H1 (cell line): ENCODE measurements around the gene OSBPL6. TPM values are rescaled to one million over a fixed set of nuclear protein-coding genes. Genes with fewer than 3 reads are reported as not detected.

Experiments used
- CTCF ChIA-PET: fragments of 300-600 bp; sonication (Branson Sonifier 250); formaldehyde crosslinking; loops from one replicate; lab custom pipeline; 2021; ENCODE audit not compliant: partially characterized antibody; lab: Charles Lee
- POLR2A ChIA-PET: fragments of 300-600 bp; sonication (Branson Sonifier 250); formaldehyde crosslinking; loops from one replicate; lab custom pipeline; 2021; ENCODE audit warnings: inconsistent platforms; ENCODE audit not compliant: partially characterized antibody; lab: Charles Lee
- DNase-seq, 2 experiments: peaks; one replicate each; pipeline versions ENCODE4 v3.0.0 to v3.0.0-alpha.2; 2010 to 2022; ENCODE audit warnings: low spot score in 2 of 2, low read depth in 1 of 2, mixed read lengths in 1 of 2
- FAIRE-seq: peaks from 2 replicates; lab custom pipeline; 2011; peaks lifted over from hg19 to GRCh38; lab: Jason Lieb, UNC
- H2AFZ ChIP-seq: 2 replicates; pipeline ENCODE4 v1.8.1; 2012; ENCODE audit warnings: low read length, inconsistent platforms
- H2AK5ac ChIP-seq: 2 replicates; pipeline ENCODE4 v1.6.1; 2013; ENCODE audit warnings: low read depth, low read length
- H2BK120ac ChIP-seq: replicated peaks from 2 replicates; pipeline ENCODE3; 2013; ENCODE audit warnings: low read depth, low read length, inconsistent platforms
- H2BK12ac ChIP-seq: 2 replicates; pipeline ENCODE4 v1.6.1; 2013; ENCODE audit warnings: low read depth, low read length
- H2BK15ac ChIP-seq: 2 replicates; pipeline ENCODE4 v1.6.1; 2013; ENCODE audit warnings: low read length
- H2BK20ac ChIP-seq: 2 replicates; pipeline ENCODE4 v1.6.1; 2013; ENCODE audit warnings: low read length
- H2BK5ac ChIP-seq: 2 replicates; pipeline ENCODE4 v1.6.1; 2013; ENCODE audit warnings: low read depth, low read length
- H3K14ac ChIP-seq: 2 replicates; pipeline ENCODE4 v1.6.1; 2013; ENCODE audit warnings: inconsistent platforms; ENCODE audit not compliant: insufficient read length
- H3K18ac ChIP-seq: 2 replicates; pipeline ENCODE4 v1.6.1; 2013; ENCODE audit warnings: low read length; ENCODE audit errors: extremely low read depth
- H3K23ac ChIP-seq: 2 replicates; pipeline ENCODE4 v1.6.1; 2013; ENCODE audit warnings: inconsistent platforms; ENCODE audit not compliant: insufficient read length
- H3K23me2 ChIP-seq: 2 replicates; pipeline ENCODE4 v1.6.1; 2013; ENCODE audit warnings: low read depth, low read length
- H3K27ac ChIP-seq: 2 replicates; pipeline ENCODE4 v1.6.1; 2011; ENCODE audit warnings: low read depth, low read length, inconsistent platforms
- H3K27me3 ChIP-seq, 4 experiments: replicated peaks in 1 of 4; 1 replicate in 1 of 4; 2 replicates in 3 of 4; pipeline versions ENCODE4 v1.6.1 to v1.8.1; 2011 to 2013; ENCODE audit warnings: low read length in 3 of 4, mild to moderate bottlenecking in 3 of 4, inconsistent platforms in 2 of 4, mixed read lengths in 2 of 4, moderate library complexity in 1 of 4; ENCODE audit not compliant: control insufficient read depth in 3 of 4, insufficient read depth in 3 of 4; ENCODE audit errors: extremely low read depth in 1 of 4
- H3K36me3 ChIP-seq, 4 experiments: 2 replicates each; pipeline versions ENCODE4 v1.6.1 to v1.8.1; 2011 to 2013; ENCODE audit warnings: mild to moderate bottlenecking in 4 of 4, low read length in 3 of 4, moderate library complexity in 2 of 4, control low read depth in 1 of 4, inconsistent platforms in 1 of 4; ENCODE audit not compliant: insufficient read depth in 4 of 4, control insufficient read depth in 2 of 4
- H3K4ac ChIP-seq: replicated peaks from 2 replicates; pipeline ENCODE3; 2013; ENCODE audit warnings: low read length, low read depth, mixed read lengths, inconsistent platforms; ENCODE audit not compliant: insufficient read length
- H3K4me1 ChIP-seq, 4 experiments: replicated peaks in 1 of 4; 1 replicate in 1 of 4; 2 replicates in 3 of 4; pipeline versions ENCODE4 v1.6.1 to v1.8.1; 2011 to 2013; ENCODE audit warnings: low read length in 3 of 4, inconsistent platforms in 2 of 4, mixed read lengths in 1 of 4; ENCODE audit not compliant: insufficient read depth in 4 of 4, control insufficient read depth in 3 of 4
- H3K4me2 ChIP-seq, 2 experiments: 2 replicates each; pipeline versions ENCODE4 v1.6.1 to v1.8.1; 2011 to 2013; ENCODE audit warnings: low read depth in 2 of 2, low read length in 2 of 2, control low read depth in 1 of 2, inconsistent platforms in 1 of 2, mild to moderate bottlenecking in 1 of 2; ENCODE audit not compliant: insufficient read depth in 1 of 2
- H3K4me3 ChIP-seq, 4 experiments: fragments of 200-600, 300-600 bp in 1 of 4; sonication (generic), shearing (Covaris generic), sonication (Bioruptor Twin) in 1 of 4; 2 replicates each; pipeline versions ENCODE4 v1.5.1 to v1.8.1; 2011 to 2016; ENCODE audit warnings: low read length in 4 of 4, low read depth in 3 of 4, control low read depth in 2 of 4, inconsistent platforms in 2 of 4, mild to moderate bottlenecking in 2 of 4, mixed read lengths in 1 of 4, moderate library complexity in 1 of 4; ENCODE audit not compliant: insufficient read depth in 2 of 4; ENCODE audit errors: extremely low read depth in 1 of 4
- H3K56ac ChIP-seq: replicated peaks from 2 replicates; pipeline ENCODE3; 2013; ENCODE audit warnings: low read depth, mild to moderate bottlenecking, mixed read lengths, low read length, inconsistent platforms; ENCODE audit not compliant: insufficient read length
- H3K79me1 ChIP-seq: 2 replicates; pipeline ENCODE4 v1.6.1; 2013; ENCODE audit warnings: low read depth, low read length, control low read depth
- H3K79me2 ChIP-seq, 2 experiments: 2 replicates each; pipeline versions ENCODE4 v1.6.1 to v1.8.1; 2012 to 2013; ENCODE audit warnings: low read length in 2 of 2, mild to moderate bottlenecking in 2 of 2, inconsistent platforms in 1 of 2; ENCODE audit not compliant: insufficient read depth in 2 of 2, control insufficient read depth in 1 of 2
- H3K9ac ChIP-seq, 4 experiments: replicated peaks in 1 of 4; 1 replicate in 1 of 4; 2 replicates in 3 of 4; pipeline versions ENCODE4 v1.6.1 to v1.8.1; 2011 to 2013; ENCODE audit warnings: low read depth in 3 of 4, low read length in 3 of 4, control low read depth in 2 of 4, mild to moderate bottlenecking in 2 of 4, moderate library complexity in 2 of 4, inconsistent platforms in 1 of 4; ENCODE audit errors: extremely low read depth in 1 of 4
- H3K9me3 ChIP-seq, 2 experiments: 2 replicates each; pipeline versions ENCODE4 v1.6.1 to v1.8.1; 2012 to 2013; ENCODE audit warnings: mild to moderate bottlenecking in 2 of 2, moderate library complexity in 2 of 2, control low read depth in 1 of 2, inconsistent platforms in 1 of 2, low read depth in 1 of 2, low read length in 1 of 2, mixed read lengths in 1 of 2; ENCODE audit not compliant: insufficient read depth in 2 of 2
- H4K20me1 ChIP-seq, 2 experiments: replicated peaks in 1 of 2; 2 replicates each; pipeline versions ENCODE3 to v1.8.1; 2011 to 2013; ENCODE audit warnings: inconsistent platforms in 2 of 2, low read length in 2 of 2, mild to moderate bottlenecking in 1 of 2; ENCODE audit not compliant: insufficient read depth in 2 of 2, control insufficient read depth in 1 of 2
- H4K5ac ChIP-seq: 2 replicates; pipeline ENCODE4 v1.6.1; 2013; ENCODE audit warnings: low read length, low read depth, mixed read lengths, inconsistent platforms; ENCODE audit not compliant: insufficient read length
- H4K8ac ChIP-seq: 2 replicates; pipeline ENCODE4 v1.8.0; 2013; ENCODE audit warnings: mild to moderate bottlenecking, moderate library complexity, low read length, inconsistent platforms; ENCODE audit not compliant: insufficient read depth; ENCODE audit errors: extremely low read depth
- H4K91ac ChIP-seq: replicated peaks from 2 replicates; pipeline ENCODE3; 2013; ENCODE audit warnings: low read length, mixed read lengths, inconsistent platforms; ENCODE audit not compliant: insufficient read length
- CEBPB ChIP-seq: IDR thresholded peaks from 2 replicates; pipeline ENCODE4 v1.6.1; 2012; ENCODE audit warnings: low read depth, low read length
- CTCF ChIP-seq, 3 experiments: IDR thresholded peaks; 1 replicate in 2 of 3; 2 replicates in 1 of 3; pipeline versions ENCODE4 v1.5.1 to v1.6.1; 2011; ENCODE audit warnings: low read length in 3 of 3, mild to moderate bottlenecking in 3 of 3, inconsistent platforms in 2 of 3, low read depth in 1 of 3, moderate library complexity in 1 of 3; ENCODE audit not compliant: insufficient read depth in 1 of 3; ENCODE audit errors: control extremely low read depth in 1 of 3
- WGBS, 2 experiments: shearing (Covaris generic) in 1 of 2; methylation state at CpG; one replicate each; pipeline versions ENCODE4 v1.1.6 to v1.1.7; 2013 to 2015; ENCODE audit warnings: low lambda C conversion rate in 2 of 2, mixed read lengths in 2 of 2, inconsistent platforms in 1 of 2, low coverage in 1 of 2, missing lambda C conversion rate in 1 of 2; ENCODE audit not compliant: insufficient replicate concordance in 2 of 2, insufficient coverage in 1 of 2, insufficient read length in 1 of 2; ENCODE audit errors: extremely low coverage in 1 of 2, missing lambda C conversion rate in 1 of 2; 5-methylcytosine and 5-hydroxymethylcytosine counted together
- polyA plus RNA-seq, 7 experiments: library from polyadenylated mRNA; depleted of rRNA in 3 of 7; stranded (reverse) in 5 of 7; unstranded in 2 of 7; fragments of >200 nt in 5 of 7; fragments of 200-250 nt in 2 of 7; gene quantifications; 1 replicate in 5 of 7; 2 replicates in 1 of 7; 4 replicates in 1 of 7; pipeline versions ENCODE4 v1.2.1 to v1.2.3, GENCODE V29; 2011 to 2013; ENCODE audit warnings: missing spikeins in 2 of 7, mixed read lengths in 2 of 7
- total RNA-seq: library from RNA; stranded (reverse); fragmentation: NEBNext Ultra II Directional; extraction: Animal tissue kit (Norgen Biotek cat#: 25700); gene quantifications from 2 replicates; pipeline ENCODE4 v1.2.1, GENCODE V29; 2021
- TF ChIP-seq, protein P1 (sequence below): IDR thresholded peaks from 2 replicates; pipeline ENCODE4 v1.6.1; 2012; ENCODE audit warnings: inconsistent platforms

The OSBPL6 gene
- total and polyA plus RNA-seq, 2 of the 8 experiments (the other 6 are each of a cell fraction or from before 2014, with no cell fraction given): 1.7 to 5.6 TPM

DNA sequence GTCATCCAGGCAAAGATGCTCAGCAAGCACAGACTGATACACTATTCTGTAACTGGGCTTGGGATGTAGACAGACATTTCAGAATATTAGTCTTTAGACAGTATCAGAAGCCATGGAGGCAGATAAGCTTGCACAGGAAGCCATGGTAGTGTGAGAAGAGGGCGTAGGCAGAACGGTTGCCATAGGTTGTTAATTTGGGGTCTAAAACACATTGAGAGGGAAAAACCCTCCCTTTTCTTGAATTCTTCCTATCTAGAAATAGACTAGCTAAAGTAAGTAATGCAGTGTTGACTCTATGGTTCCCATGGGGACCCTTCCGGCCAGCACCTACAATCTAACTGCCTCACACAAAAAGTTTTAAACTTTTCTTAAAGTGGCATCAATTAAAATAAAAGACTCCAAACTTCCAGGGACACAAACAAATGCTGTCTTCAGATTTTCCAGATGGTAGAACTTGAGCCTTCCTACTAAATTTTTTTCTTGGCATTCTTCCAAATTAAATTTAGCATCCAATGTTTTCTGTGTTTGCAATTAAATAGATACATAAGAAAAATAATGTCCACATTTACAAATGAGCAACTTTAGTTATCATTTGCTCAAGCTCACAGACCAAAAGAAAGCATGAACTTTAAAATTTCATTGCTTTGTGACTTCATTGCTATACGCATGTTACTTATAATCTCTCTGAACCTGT is 254.8 kb downstream of the OSBPL6 start:
- Histone ChIP-seq H4K91ac (no peak overlapping the region), H3K79me1 (peaks cover 6% of the 10 kb centered on the region; the same call in 1 of the 2 replicates), H3K18ac (no peak overlapping the region), H3K9me3 (no peaks in the 10 kb centered on the region), H3K4ac (no peak overlapping the region), H3K36me3 (peaks cover 4 to 43% (median 27%) of the 10 kb centered on the region in 4 experiments), H3K27me3 (no peaks in the 10 kb centered on the region), H2AK5ac (no peak overlapping the region), H4K5ac (no peak overlapping the region), H2BK120ac (no peak overlapping the region), H3K27ac (no peak overlapping the region), H2BK12ac (no peak overlapping the region), H3K4me1 (peaks cover 0 to 2% (median 0%) of the 10 kb centered on the region in 4 experiments; a peak in 2 of 7 replicates), H3K4me3 (peak overlapping the region in 2 of 4 experiments; percentile 94 to 96; a peak in 4 of 8 replicates), H3K23me2 (peaks cover 5% of the 10 kb centered on the region), H2BK20ac (no peak overlapping the region), H3K79me2 (peaks cover 8 to 26% of the 10 kb centered on the region in 2 experiments), H2BK5ac (no peak overlapping the region), H2AFZ (no peak overlapping the region), H4K20me1 (peaks cover 4% of the 10 kb centered on the region in 2 experiments), H3K23ac (no peak overlapping the region), H3K9ac (no peak overlapping the region), H2BK15ac (no peak overlapping the region), H3K14ac (no peak overlapping the region), H4K8ac (no peak overlapping the region)
- CTCF ChIA-PET: interaction anchor here (0.6 kb wide), 2 partner anchors 46 to 304 kb away, joined by 3 read pairs; no protein-coding TSS in a partner anchor
- FAIRE-seq (no peak), DNase-seq (no peak)
- POLR2A ChIA-PET: interaction anchor here (0.8 to 2.6 kb wide), 6 partner anchors 9 to 252 kb away, joined by 3 to 23 read pairs (median 4); no protein-coding TSS in a partner anchor
- TF ChIP-seq CTCF (IDR thresholded peaks at IDR 0.05; ENCODE audit: control extremely low read depth in 1 of 3, insufficient read depth in 1 of 3, low read depth in 1 of 3, low read length in 3 of 3): no peak
- TF ChIP-seq, protein P1, sequence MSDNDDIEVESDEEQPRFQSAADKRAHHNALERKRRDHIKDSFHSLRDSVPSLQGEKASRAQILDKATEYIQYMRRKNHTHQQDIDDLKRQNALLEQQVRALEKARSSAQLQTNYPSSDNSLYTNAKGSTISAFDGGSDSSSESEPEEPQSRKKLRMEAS: no peak
- no peak for TF ChIP-seq CEBPB
- TF ChIP-seq, all 59 proteins: peak for 0
- Histone ChIP-seq H3K56ac (no peak overlapping the region), H3K4me2 (peak overlapping the region; percentile 79 to 92; a peak in 2 of 4 replicates)
- WGBS, 2 experiments: 90% methylated on average over 4 of the region's 4 CpGs; no CpG with 5 or more reads in 1 of the 2 experiments
